ENCODE measurements around the gene ZFP3. TPM values are rescaled to one million over a fixed set of nuclear protein-coding genes. Genes with fewer than 3 reads are reported as not detected.
"Not testable (repeated sequence)": the region's sequence is repeated elsewhere in the genome, so short reads cannot be mapped to it uniquely, and the experiment has no call there.

The ZFP3 gene
- polyA plus RNA-seq, 1 experiment: 3.0 TPM

DNA sequence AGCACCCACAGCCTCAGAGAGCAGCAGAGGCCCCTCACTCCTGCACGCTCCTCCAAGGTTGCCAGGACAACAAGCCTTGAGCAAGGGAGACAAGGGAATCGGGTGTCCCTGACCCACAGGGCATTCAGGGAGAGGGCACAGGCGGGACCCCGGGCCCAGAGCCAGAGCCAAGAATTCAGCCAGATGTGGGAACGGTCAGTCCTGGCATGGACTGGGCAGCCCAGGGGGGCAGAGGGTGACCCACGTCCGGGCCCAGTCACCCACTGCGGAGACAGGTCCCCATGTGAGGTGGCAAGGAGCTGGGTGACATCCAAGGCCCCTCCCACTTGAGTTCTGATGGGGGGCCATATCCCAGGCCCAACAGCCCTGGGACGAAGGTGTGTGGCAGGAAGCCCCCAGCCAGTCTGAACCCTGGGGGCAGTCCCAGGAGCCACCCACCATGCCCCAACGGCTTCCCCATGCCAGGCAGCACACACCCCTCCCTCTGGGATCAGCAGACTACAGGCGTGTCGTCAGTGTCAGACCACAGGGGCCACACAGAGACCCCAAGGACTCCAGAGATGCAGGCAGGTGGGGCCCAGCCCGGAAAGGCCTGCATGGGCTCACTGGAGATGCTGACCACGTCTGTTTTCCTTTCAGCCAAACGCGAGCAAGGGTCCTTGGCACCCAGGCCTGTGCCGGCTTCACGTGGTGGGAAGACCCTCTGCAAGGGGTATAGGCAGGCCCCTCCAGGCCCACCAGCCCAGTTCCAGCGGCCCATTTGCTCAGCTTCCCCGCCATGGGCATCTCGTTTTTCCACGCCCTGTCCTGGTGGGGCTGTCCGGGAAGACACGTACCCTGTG is 60.6 kb downstream of the ZFP3 start:
- no peak for TF ChIP-seq CTCF (IDR thresholded peaks at IDR 0.05; ENCODE audit: low read depth, low read length)
- Histone ChIP-seq H3K4me3 (ENCODE audit: low read depth, low read length) (no peak overlapping the region), H3K9me3 (ENCODE audit: control insufficient read depth, insufficient read depth, low read length) (peaks cover 6% of the 10 kb centered on the region; the same call in 1 of the 2 replicates), H3K27ac (ENCODE audit: low read depth, low read length) (no peak overlapping the region), H3K27me3 (ENCODE audit: control insufficient read depth, insufficient read depth, low read length) (peaks cover 3% of the 10 kb centered on the region)
- DNase-seq (ENCODE audit: low read depth, low spot score): no peak
- ChIA-PET POLR2A (no interaction called here), CTCF (no interaction called here)

DNA sequence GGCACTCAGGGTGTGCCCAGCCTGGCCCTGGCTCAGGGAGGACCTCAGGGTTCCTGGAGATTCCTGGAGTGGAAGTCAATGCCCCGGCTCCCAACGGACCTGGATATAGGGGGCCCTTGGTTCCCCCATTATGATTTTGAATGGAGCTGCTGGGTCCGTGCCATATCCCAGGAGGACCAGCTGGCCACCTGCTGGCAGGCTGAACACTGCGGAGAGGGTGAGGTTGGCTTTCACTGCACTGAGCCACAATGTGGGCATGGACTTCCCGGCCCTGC is 61.1 kb downstream of the ZFP3 start:
- no peak for TF ChIP-seq CTCF (IDR thresholded peaks at IDR 0.05; ENCODE audit: low read depth, low read length)
- no peak overlapping the region for H3K4me3 ChIP-seq (ENCODE audit: low read depth, low read length)
- POLR2A ChIA-PET: no interaction called here
- CTCF ChIA-PET: no interaction called here
- no peak for DNase-seq (ENCODE audit: low read depth, low spot score)
- H3K27ac ChIP-seq (ENCODE audit: low read depth, low read length): no peak overlapping the region
- H3K27me3 ChIP-seq (ENCODE audit: control insufficient read depth, insufficient read depth, low read length): peaks cover 3% of the 10 kb centered on the region
- H3K9me3 ChIP-seq (ENCODE audit: control insufficient read depth, insufficient read depth, low read length): peaks cover 6% of the 10 kb centered on the region; the same call in 1 of the 2 replicates

GRCh38 chr17:5142877-5143276 is 64.6 kb downstream of the ZFP3 start:
- H3K27me3 ChIP-seq (ENCODE audit: control insufficient read depth, insufficient read depth, low read length); H3K9me3 ChIP-seq (ENCODE audit: control insufficient read depth, insufficient read depth, low read length); POLR2A ChIA-PET; H3K4me3 ChIP-seq (ENCODE audit: low read depth, low read length); H3K27ac ChIP-seq (ENCODE audit: low read depth, low read length); DNase-seq (ENCODE audit: low read depth, low spot score); CTCF ChIA-PET: not testable (repeated sequence)

Small RNA genes lying within 50 kb of the gene (small RNA-seq; reads per million reads assigned to genes)
- not detected for gene AC012146.4 (ENCODE audit: insufficient read length, low read depth)

Other genes starting within 250 kb of the ZFP3 start
- gene MINK1, start 245.1 kb upstream of the ZFP3 start, polyA plus RNA-seq (2011; rRNA removed): 29.4 and 30.7 TPM in 2 replicates
- gene C17orf107, start 178.9 kb upstream of the ZFP3 start, polyA plus RNA-seq (2011; rRNA removed): 1.0 TPM in 2 replicates
- gene CHRNE, start 175.4 kb upstream of the ZFP3 start, polyA plus RNA-seq (2011; rRNA removed): 0.07 and 0.19 TPM in 2 replicates
- not detected in 2 replicates for gene GP1BA, start 146.2 kb upstream of the ZFP3 start, polyA plus RNA-seq (2011; rRNA removed)
- 44.7 and 50.0 TPM in 2 replicates for gene SLC25A11, start 138.4 kb upstream of the ZFP3 start, polyA plus RNA-seq (2011; rRNA removed)
- 63.1 and 64.3 TPM in 2 replicates for gene RNF167, start 138.2 kb upstream of the ZFP3 start, polyA plus RNA-seq (2011; rRNA removed)
- 1,141 and 1,329 TPM in 2 replicates for gene PFN1, start 129.9 kb upstream of the ZFP3 start, polyA plus RNA-seq (2011; rRNA removed)
- gene ENO3, start 127.3 kb upstream of the ZFP3 start, polyA plus RNA-seq (2011; rRNA removed): 2.3 and 3.2 TPM in 2 replicates
- gene SPAG7, start 110.7 kb upstream of the ZFP3 start, polyA plus RNA-seq (2011; rRNA removed): 71.0 and 71.1 TPM in 2 replicates
- gene CAMTA2, start 90.8 kb upstream of the ZFP3 start, polyA plus RNA-seq (2011; rRNA removed): 18.0 and 20.0 TPM in 2 replicates
- 0.29 and 0.56 TPM in 2 replicates for gene INCA1, start 80.9 kb upstream of the ZFP3 start, polyA plus RNA-seq (2011; rRNA removed)
- gene KIF1C, start 80.5 kb upstream of the ZFP3 start, polyA plus RNA-seq (2011; rRNA removed): 46.9 and 49.8 TPM in 2 replicates
- not detected in 2 replicates for gene SLC52A1, start 43.0 kb upstream of the ZFP3 start, polyA plus RNA-seq (2011; rRNA removed)
- gene ZNF232, start 33.4 kb downstream of the ZFP3 start, polyA plus RNA-seq (2011; rRNA removed): 4.2 and 4.8 TPM in 2 replicates
- gene USP6, start 37.6 kb downstream of the ZFP3 start, polyA plus RNA-seq (2011; rRNA removed): not detected in 2 replicates
- gene ZNF594, start 113.4 kb downstream of the ZFP3 start, polyA plus RNA-seq (2011; rRNA removed): 3.6 and 4.5 TPM in 2 replicates
- gene SCIMP, start 156.4 kb downstream of the ZFP3 start, polyA plus RNA-seq (2011; rRNA removed): not detected in 2 replicates
- 33.2 and 46.9 TPM in 2 replicates for gene RABEP1, start 203.8 kb downstream of the ZFP3 start, polyA plus RNA-seq (2011; rRNA removed)